Nephron progenitor cell (in vitro differentiated cells): ENCODE measurements around the gene NXPH3.

Experiments used
- DNase-seq: peaks from one replicate; pipeline ENCODE4 v3.0.0; 2021
- H3K27ac Mint-ChIP-seq: 2 replicates; pipeline ENCODE4 v1.8.0; 2021; ENCODE audit warnings: mild to moderate bottlenecking, moderate library complexity, mixed read lengths
- H3K27me3 Mint-ChIP-seq: 2 replicates; pipeline ENCODE4 v1.8.0; 2021; ENCODE audit warnings: mild to moderate bottlenecking, low read depth, mixed read lengths; ENCODE audit not compliant: poor library complexity
- H3K36me3 Mint-ChIP-seq: 2 replicates; pipeline ENCODE4 v1.8.0; 2021; ENCODE audit warnings: low read depth, mixed read lengths
- H3K4me1 Mint-ChIP-seq: 2 replicates; pipeline ENCODE4 v1.8.0; 2021; ENCODE audit warnings: mixed read lengths
- H3K4me3 Mint-ChIP-seq: 2 replicates; pipeline ENCODE4 v1.8.0; 2021; ENCODE audit warnings: mild to moderate bottlenecking, moderate library complexity, mixed read lengths
- H3K9me3 Mint-ChIP-seq: 2 replicates; pipeline ENCODE4 v1.8.0; 2021; ENCODE audit warnings: mild to moderate bottlenecking, moderate library complexity, mixed read lengths
- CTCF ChIP-seq: fragments of 200-600 bp; sonication (generic); IDR thresholded peaks from 2 replicates; pipeline ENCODE4 v1.5.0; 2021; ENCODE audit warnings: antibody characterized with exemption

The NXPH3 gene

GRCh38 chr17:49553676-49554335 lies 21.9 kb upstream of the NXPH3 start:
- peaks cover 25% of the 10 kb centered on the region for H3K27me3 Mint-ChIP-seq
- H3K4me1 Mint-ChIP-seq = peaks cover 48% of the 10 kb centered on the region
- TF ChIP-seq CTCF = no peak
- H3K9me3 Mint-ChIP-seq = no peaks in the 10 kb centered on the region
- no peak overlapping the region for H3K27ac Mint-ChIP-seq
- H3K4me3 Mint-ChIP-seq = no peak overlapping the region
- H3K36me3 Mint-ChIP-seq = no peaks in the 10 kb centered on the region
- no peak for DNase-seq

DNA sequence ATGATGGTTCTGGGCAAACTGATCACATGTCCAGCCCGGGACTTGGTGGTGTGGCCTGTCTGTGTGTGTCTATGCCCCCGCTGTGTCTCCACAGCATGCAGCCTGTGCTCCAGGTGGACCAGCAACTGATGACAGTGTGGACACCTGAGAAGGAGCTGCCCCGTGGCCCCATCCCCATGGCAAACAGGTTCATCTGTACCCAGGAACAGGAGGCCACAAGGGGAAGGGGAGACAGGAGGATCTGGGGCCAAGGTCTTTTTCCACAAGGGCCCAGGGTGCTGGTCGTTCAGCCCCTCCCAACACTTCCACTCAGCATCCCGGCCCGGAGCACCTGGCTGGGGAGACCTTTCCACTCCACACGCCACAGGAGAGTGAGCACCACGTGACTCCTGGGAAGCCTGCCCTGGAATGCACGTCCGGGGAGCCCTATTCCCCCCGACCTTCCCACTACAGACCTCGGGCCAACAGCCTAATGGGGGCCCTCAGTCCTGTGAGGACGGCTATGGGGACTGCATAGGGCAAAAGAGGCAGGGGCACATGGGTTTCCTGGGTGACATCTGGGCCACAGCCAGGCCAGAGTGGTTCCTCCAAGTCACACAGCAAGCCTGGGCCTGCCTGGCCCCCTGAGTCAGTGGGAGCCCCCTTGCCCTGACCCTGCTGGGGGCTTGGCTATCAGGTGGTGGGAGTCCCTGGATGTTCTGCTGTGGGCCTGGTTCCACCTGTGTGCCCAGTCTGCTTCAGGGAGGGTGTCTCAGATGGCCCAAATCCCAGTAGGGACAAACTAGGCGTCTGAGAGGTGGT lies 20.8 kb upstream of the NXPH3 start:
- DNase-seq = no peak
- Mint-ChIP-seq H3K9me3 (no peaks in the 10 kb centered on the region), H3K27ac (no peak overlapping the region), H3K36me3 (no peaks in the 10 kb centered on the region), H3K27me3 (peaks cover 27% of the 10 kb centered on the region), H3K4me1 (peaks cover 37% of the 10 kb centered on the region), H3K4me3 (no peak overlapping the region)
- no peak for TF ChIP-seq CTCF

DNA sequence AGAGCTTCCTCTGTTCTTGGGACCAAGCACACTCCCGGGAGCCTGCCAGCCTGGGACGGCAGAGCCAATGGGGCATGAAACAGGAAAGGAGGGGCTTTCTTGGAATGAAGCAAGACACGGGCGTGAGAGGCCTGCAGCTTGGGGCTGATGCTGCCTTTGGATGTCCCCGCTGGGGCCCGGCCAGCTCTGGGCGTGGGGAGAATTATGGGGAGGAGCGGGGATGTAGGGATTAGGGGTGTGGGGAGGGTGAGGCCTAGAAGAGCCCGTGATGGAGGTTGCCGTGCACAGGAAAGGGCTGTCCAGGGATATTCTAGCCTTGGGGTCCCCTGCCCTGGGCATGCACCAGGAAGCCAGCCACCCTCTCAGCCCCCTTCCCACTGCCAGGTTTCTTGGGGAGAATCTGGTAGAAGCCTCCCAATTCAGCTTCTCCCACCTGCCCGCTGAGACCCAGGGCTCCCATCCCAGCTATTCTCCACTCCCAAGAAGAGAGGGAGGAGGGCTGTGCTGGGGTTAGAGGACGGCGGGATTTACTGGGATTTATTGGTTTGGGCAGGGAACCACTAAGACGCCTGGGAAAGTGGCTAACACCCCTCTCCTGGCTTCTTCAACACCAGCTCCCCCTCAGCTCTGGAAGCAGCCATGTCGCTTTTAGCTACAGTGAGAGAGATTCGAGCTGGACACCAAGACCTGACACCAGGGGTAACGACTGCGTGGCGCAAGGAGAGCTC lies 20.0 kb upstream of the NXPH3 start:
- no peak for DNase-seq
- Mint-ChIP-seq H3K27ac (no peak overlapping the region), H3K4me3 (no peak overlapping the region), H3K4me1 (peaks cover 35% of the 10 kb centered on the region), H3K27me3 (peaks cover 32% of the 10 kb centered on the region), H3K9me3 (no peaks in the 10 kb centered on the region), H3K36me3 (no peaks in the 10 kb centered on the region)
- no peak for TF ChIP-seq CTCF

GRCh38 chr17:49556223-49556943 lies 19.3 kb upstream of the NXPH3 start:
- H3K4me3 Mint-ChIP-seq = no peak overlapping the region
- no peak overlapping the region for H3K27ac Mint-ChIP-seq
- H3K36me3 Mint-ChIP-seq = no peaks in the 10 kb centered on the region
- peaks cover 35% of the 10 kb centered on the region for H3K4me1 Mint-ChIP-seq
- peak; percentile 93 for DNase-seq
- peak; percentile 99 for TF ChIP-seq CTCF
- H3K27me3 Mint-ChIP-seq = peaks cover 39% of the 10 kb centered on the region
- H3K9me3 Mint-ChIP-seq = no peaks in the 10 kb centered on the region

- peaks cover 3% of the 10 kb centered on the region for H3K9me3 Mint-ChIP-seq
- peaks cover 35% of the 10 kb centered on the region for H3K4me1 Mint-ChIP-seq
- peaks cover 47% of the 10 kb centered on the region for H3K27me3 Mint-ChIP-seq
- peak; percentile 55 for DNase-seq
- no peaks in the 10 kb centered on the region for H3K36me3 Mint-ChIP-seq
- H3K27ac Mint-ChIP-seq = no peak overlapping the region
- H3K4me3 Mint-ChIP-seq = no peak overlapping the region
- peak; percentile 54 for TF ChIP-seq CTCF
These were observed 18.2 kb upstream of the NXPH3 start for GRCh38 chr17:49557312-49558024.
